Endometrial microvascular endothelial cells (primary cell): ENCODE results near the gene GIMAP8. TPM values are rescaled to one million over a fixed set of nuclear protein-coding genes. Genes with fewer than 3 reads are reported as not detected.

Experiments
- in situ Hi-C: cut with HindIII; loops from 2 replicates; pipeline ENCODE4 v1.10.0; 2017; ENCODE audit warnings: low sequenced_read_pairs, low pct_unique_long_range_greater_than_20kb; ENCODE audit errors: inconsistent ontology term
- total RNA-seq: library from RNA; depleted of rRNA; stranded (reverse); fragments of >200 nt; gene quantifications from one replicate; pipeline ENCODE4 v1.2.3, GENCODE V29; 2015; ENCODE audit errors: inconsistent ontology term

The GIMAP8 gene
- 4.5 TPM for total RNA-seq

GRCh38 chr7:150450491-150451001 is at the start of gene GIMAP8:
GIMAP8 (plus strand) TSS chr7:150450630; CDS start chr7:150466699, 16,069 bp downstream.
- in situ Hi-C loops: no loop called here

- in situ Hi-C loops: no loop called here
Measured at GRCh38 chr7:150400788-150401423, 49.5 kb upstream of the GIMAP8 start.

- in situ Hi-C loops: no loop called here
Measured at GRCh38 chr7:150401424-150401790, 49.0 kb upstream of the GIMAP8 start.

- in situ Hi-C loops: no loop called here
Measured at GRCh38 chr7:150401861-150402631, 48.4 kb upstream of the GIMAP8 start.

- in situ Hi-C loops: no loop called here
Measured at GRCh38 chr7:150402671-150403321, 47.6 kb upstream of the GIMAP8 start.

- in situ Hi-C loops: no loop called here
Measured at GRCh38 chr7:150403376-150404171, 46.9 kb upstream of the GIMAP8 start.

- in situ Hi-C loops: no loop called here
Measured at GRCh38 chr7:150404172-150404804, 46.1 kb upstream of the GIMAP8 start.

- in situ Hi-C loops: no loop called here
Measured at GRCh38 chr7:150404805-150405583, 45.4 kb upstream of the GIMAP8 start.

- in situ Hi-C loops: no loop called here
Measured at GRCh38 chr7:150405584-150406311, 44.7 kb upstream of the GIMAP8 start.

GRCh38 chr7:150406312-150406566 is 44.2 kb upstream of the GIMAP8 start:
- in situ Hi-C loops: no loop called here

GRCh38 chr7:150406567-150407421 is 43.6 kb upstream of the GIMAP8 start:
- in situ Hi-C loops: no loop called here

GRCh38 chr7:150407588-150408392 is 42.6 kb upstream of the GIMAP8 start:
- in situ Hi-C loops: no loop called here

- in situ Hi-C loops: no loop called here
Measured at GRCh38 chr7:150408393-150409299, 41.8 kb upstream of the GIMAP8 start.

- in situ Hi-C loops: no loop called here
Measured at GRCh38 chr7:150409300-150410030, 41.0 kb upstream of the GIMAP8 start.
